GM12878 (cell line): ENCODE data around the gene C20orf144. TPM values are rescaled to one million over a fixed set of nuclear protein-coding genes. Genes with fewer than 3 reads are reported as not detected.

Experiments used
- ATAC-seq: fragments of 200-7000 bp; cut with Tn5 transposase; 3 replicates; pipeline ENCODE4 v1.9.1; 2020; ENCODE audit warnings: mild to moderate bottlenecking, moderate library complexity
- BruUV-seq: library from RNA; stranded (reverse); fragments of 400-500 nt; replicated peaks from 2 replicates; lab custom pipeline; 2021; lab: Mats Ljungman, UMichigan
- CTCF ChIA-PET: fragments of 300-600 bp; sonication (Branson Sonifier 250); formaldehyde crosslinking; extraction: SDS; loops from one replicate; lab custom pipeline; 2021; ENCODE audit warnings: inconsistent platforms; lab: Yijun Ruan, JAX
- POLR2A ChIA-PET: fragments of 350-600 bp; formaldehyde crosslinking; extraction: SDS; loops from one replicate; lab custom pipeline; 2021; ENCODE audit warnings: inconsistent platforms; lab: Charles Lee
- RAD21 ChIA-PET: fragments of 300-600 bp; sonication (Branson Sonifier 250); formaldehyde crosslinking; loops from one replicate; lab custom pipeline; 2023; ENCODE audit warnings: antibody characterized with exemption; ENCODE audit not compliant: unreplicated experiment; lab: Charles Lee
- SMC1A ChIA-PET: fragments of 300-600 bp; sonication (Branson Sonifier 250); formaldehyde crosslinking; loops from one replicate; lab custom pipeline; 2023; ENCODE audit not compliant: unreplicated experiment, uncharacterized antibody; lab: Charles Lee
- DNase-seq: peaks from one replicate; pipeline ENCODE4 v3.0.0-alpha.2; 2011; ENCODE audit warnings: low read depth, low spot score
- FAIRE-seq: peaks from 3 replicates; lab custom pipeline; 2011; peaks lifted over from hg19 to GRCh38; lab: Jason Lieb, UNC
- H2AFZ ChIP-seq: 2 replicates; pipeline ENCODE4 v1.6.0; 2011; ENCODE audit warnings: low read depth, low read length, control low read depth; ENCODE audit not compliant: control insufficient read depth
- H3K27ac ChIP-seq: 2 replicates; pipeline ENCODE4 v1.5.1; 2011; ENCODE audit warnings: control low read depth; ENCODE audit not compliant: control insufficient read depth, insufficient read depth
- H3K27me3 ChIP-seq, 2 experiments: replicated peaks in 1 of 2; 2 replicates each; pipeline versions ENCODE4 v1.6.0 to v1.6.1; 2011; ENCODE audit warnings: low read length in 1 of 2; ENCODE audit not compliant: control insufficient read depth in 2 of 2, insufficient read depth in 2 of 2
- H3K36me3 ChIP-seq, 2 experiments: 2 replicates each; pipeline ENCODE4 v1.5.1; 2011; ENCODE audit warnings: low read length in 1 of 2; ENCODE audit not compliant: control insufficient read depth in 2 of 2, insufficient read depth in 2 of 2
- H3K4me1 ChIP-seq: 2 replicates; pipeline ENCODE4 v1.6.1; 2011; ENCODE audit warnings: mild to moderate bottlenecking, low read length, moderate library complexity, mixed read lengths; ENCODE audit not compliant: control insufficient read depth, insufficient read depth
- H3K4me2 ChIP-seq: 2 replicates; pipeline ENCODE4 v1.6.0; 2011; ENCODE audit warnings: control low read depth; ENCODE audit not compliant: control insufficient read depth, insufficient read depth
- H3K4me3 ChIP-seq: fragments of 200-600 bp; sonication (generic); 2 replicates; pipeline ENCODE4 v1.5.1; 2016
- H3K79me2 ChIP-seq: 2 replicates; pipeline ENCODE4 v1.6.0; 2011; ENCODE audit warnings: low read length; ENCODE audit not compliant: control insufficient read depth, insufficient read depth
- H3K9ac ChIP-seq: 2 replicates; pipeline ENCODE4 v1.8.0; 2011; ENCODE audit warnings: low read length, control low read depth, mixed read lengths; ENCODE audit not compliant: control insufficient read depth, insufficient read depth
- H3K9me3 ChIP-seq: replicated peaks from 3 replicates; pipeline ENCODE4 v1.5.1; 2011; ENCODE audit warnings: mild to moderate bottlenecking, low read length; ENCODE audit not compliant: control insufficient read depth, insufficient read depth
- H4K20me1 ChIP-seq: 2 replicates; pipeline ENCODE4 v1.6.0; 2011; ENCODE audit not compliant: control insufficient read depth, insufficient read depth
- HDGF ChIP-seq: fragments of 450-650 bp; IDR thresholded peaks from 2 replicates; pipeline ENCODE4 v1.6.1; 2016; ENCODE audit warnings: antibody characterized with exemption
- IKZF1 ChIP-seq: fragments of 450-650 bp; conservative IDR thresholded peaks from 2 replicates; pipeline ENCODE4 v1.6.1; 2017; ENCODE audit warnings: antibody characterized with exemption, mild to moderate bottlenecking
- JUNB ChIP-seq: IDR thresholded peaks from 2 replicates; pipeline ENCODE4 v1.6.1; 2016; ENCODE audit warnings: antibody characterized with exemption, mild to moderate bottlenecking
- JUND ChIP-seq: IDR thresholded peaks from 2 replicates; pipeline ENCODE4 v1.6.1; 2012; ENCODE audit warnings: low read depth, mild to moderate bottlenecking, low read length, improper control_type of control experiment, moderate library complexity
- KDM1A ChIP-seq: fragments of 200-600 bp; sonication (generic); IDR thresholded peaks from 2 replicates; pipeline ENCODE4 v1.6.1; 2016; ENCODE audit warnings: borderline replicate concordance
- SRF ChIP-seq, 2 experiments: IDR thresholded peaks; 2 replicates each; pipeline ENCODE4 v1.6.1; 2011; ENCODE audit warnings: low read depth in 2 of 2, low read length in 2 of 2, mild to moderate bottlenecking in 1 of 2, moderate library complexity in 1 of 2
- STAT1 ChIP-seq: fragments of 450-650 bp; conservative IDR thresholded peaks from 2 replicates; pipeline ENCODE4 v1.6.1; 2014; ENCODE audit warnings: antibody characterized with exemption, mild to moderate bottlenecking
- YY1 ChIP-seq: IDR thresholded peaks from 2 replicates; pipeline ENCODE4 v1.6.1; 2011; ENCODE audit warnings: low read depth, mild to moderate bottlenecking, low read length
- WGBS: methylation state at CpG from one replicate; pipeline ENCODE4 v1.1.6; 2016; ENCODE audit warnings: low lambda C conversion rate; ENCODE audit not compliant: insufficient replicate concordance, insufficient coverage; ENCODE audit errors: missing lambda C conversion rate; 5-methylcytosine and 5-hydroxymethylcytosine counted together
- in situ Hi-C: fragments of 300-500 bp; cut with MboI; formaldehyde crosslinking; loops from 9 replicates; pipeline ENCODE4 v1.14.3; 2018; ENCODE audit warnings: mixed read lengths
- intact Hi-C: fragments of 100-400 bp; cut with micrococcal nuclease; formaldehyde crosslinking; loops from one replicate; pipeline ENCODE4 v1.14.2; 2022; ENCODE audit not compliant: unreplicated experiment
- polyA plus RNA-seq, 11 experiments: library from polyadenylated mRNA; depleted of rRNA in 4 of 11; unstranded in 6 of 11; stranded (reverse) in 5 of 11; fragments of >200 nt; fragmentation: Nextera tagmentation in 4 of 11; fragmentation: Illumina TruSeq in 1 of 11; extraction: Ambion mirVana in 4 of 11; extraction: Trizol in 1 of 11; gene quantifications; 1 replicate in 1 of 11; 2 replicates in 10 of 11; pipeline versions ENCODE4 v1.2.1 to v1.2.3, GENCODE V29; 2011 to 2016; ENCODE audit warnings: inconsistent platforms in 2 of 11, missing spikeins in 2 of 11, low read depth in 1 of 11
- total RNA-seq, 4 experiments: library from RNA; depleted of rRNA in 3 of 4; stranded (reverse); fragments of >200 nt in 3 of 4; fragmentation: Illumina TruSeq in 1 of 4; extraction: Trizol in 1 of 4; gene quantifications; 2 replicates each; pipeline versions ENCODE4 v1.2.1 to v1.2.3, GENCODE V29; 2013 to 2021
- TF ChIP-seq, protein P1 (sequence below): fragments of 450-650 bp; IDR thresholded peaks from 2 replicates; pipeline ENCODE4 v1.6.1; 2017; ENCODE audit warnings: mild to moderate bottlenecking, moderate library complexity

C20orf144 gene
- total and polyA plus RNA-seq, 10 of the 15 experiments (the other 5 are each of a cell fraction or from before 2014, with no cell fraction given), result 0.04 to 0.62 (median 0.23) TPM; not detected in 2

DNA sequence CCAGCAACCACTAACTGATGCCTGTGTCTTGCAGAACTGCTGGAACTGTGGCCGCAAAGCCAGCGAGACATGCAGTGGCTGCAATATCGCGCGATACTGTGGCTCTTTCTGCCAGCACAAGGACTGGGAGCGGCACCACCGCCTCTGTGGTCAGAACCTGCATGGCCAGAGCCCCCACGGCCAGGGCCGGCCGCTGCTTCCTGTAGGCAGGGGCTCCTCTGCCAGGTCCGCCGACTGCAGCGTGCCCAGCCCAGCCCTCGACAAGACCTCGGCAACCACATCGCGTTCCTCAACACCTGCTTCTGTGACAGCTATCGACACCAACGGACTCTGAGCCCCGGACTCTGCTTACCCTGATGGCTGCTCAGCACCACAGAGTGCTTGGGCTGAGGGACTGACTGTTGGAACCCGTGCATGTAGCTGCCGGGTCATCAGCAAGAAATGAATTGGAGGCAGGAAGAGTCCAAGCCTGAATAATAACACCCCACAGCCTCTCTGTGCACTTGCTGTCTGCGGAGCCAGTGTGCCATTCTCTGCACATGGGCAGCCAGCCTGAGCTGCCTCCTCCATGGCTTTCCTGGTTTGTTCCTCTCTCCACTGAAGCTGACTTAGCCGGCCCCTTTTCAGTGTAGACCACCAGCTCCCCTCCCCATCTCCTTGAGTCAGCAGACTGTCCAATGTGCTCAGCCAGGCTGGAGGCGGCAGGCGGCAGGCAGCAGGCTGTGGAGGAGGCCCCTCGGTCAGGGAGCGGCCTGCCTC is 17.6 kb upstream of the C20orf144 start (continued):
- TF ChIP-seq, protein P1, sequence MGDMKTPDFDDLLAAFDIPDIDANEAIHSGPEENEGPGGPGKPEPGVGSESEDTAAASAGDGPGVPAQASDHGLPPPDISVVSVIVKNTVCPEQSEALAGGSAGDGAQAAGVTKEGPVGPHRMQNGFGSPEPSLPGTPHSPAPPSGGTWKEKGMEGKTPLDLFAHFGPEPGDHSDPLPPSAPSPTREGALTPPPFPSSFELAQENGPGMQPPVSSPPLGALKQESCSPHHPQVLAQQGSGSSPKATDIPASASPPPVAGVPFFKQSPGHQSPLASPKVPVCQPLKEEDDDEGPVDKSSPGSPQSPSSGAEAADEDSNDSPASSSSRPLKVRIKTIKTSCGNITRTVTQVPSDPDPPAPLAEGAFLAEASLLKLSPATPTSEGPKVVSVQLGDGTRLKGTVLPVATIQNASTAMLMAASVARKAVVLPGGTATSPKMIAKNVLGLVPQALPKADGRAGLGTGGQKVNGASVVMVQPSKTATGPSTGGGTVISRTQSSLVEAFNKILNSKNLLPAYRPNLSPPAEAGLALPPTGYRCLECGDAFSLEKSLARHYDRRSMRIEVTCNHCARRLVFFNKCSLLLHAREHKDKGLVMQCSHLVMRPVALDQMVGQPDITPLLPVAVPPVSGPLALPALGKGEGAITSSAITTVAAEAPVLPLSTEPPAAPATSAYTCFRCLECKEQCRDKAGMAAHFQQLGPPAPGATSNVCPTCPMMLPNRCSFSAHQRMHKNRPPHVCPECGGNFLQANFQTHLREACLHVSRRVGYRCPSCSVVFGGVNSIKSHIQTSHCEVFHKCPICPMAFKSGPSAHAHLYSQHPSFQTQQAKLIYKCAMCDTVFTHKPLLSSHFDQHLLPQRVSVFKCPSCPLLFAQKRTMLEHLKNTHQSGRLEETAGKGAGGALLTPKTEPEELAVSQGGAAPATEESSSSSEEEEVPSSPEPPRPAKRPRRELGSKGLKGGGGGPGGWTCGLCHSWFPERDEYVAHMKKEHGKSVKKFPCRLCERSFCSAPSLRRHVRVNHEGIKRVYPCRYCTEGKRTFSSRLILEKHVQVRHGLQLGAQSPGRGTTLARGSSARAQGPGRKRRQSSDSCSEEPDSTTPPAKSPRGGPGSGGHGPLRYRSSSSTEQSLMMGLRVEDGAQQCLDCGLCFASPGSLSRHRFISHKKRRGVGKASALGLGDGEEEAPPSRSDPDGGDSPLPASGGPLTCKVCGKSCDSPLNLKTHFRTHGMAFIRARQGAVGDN, result no peak
- TF ChIP-seq JUNB, result no peak
- no peak for TF ChIP-seq JUND
- no peak for TF ChIP-seq STAT1
- TF ChIP-seq IKZF1, result no peak

DNA sequence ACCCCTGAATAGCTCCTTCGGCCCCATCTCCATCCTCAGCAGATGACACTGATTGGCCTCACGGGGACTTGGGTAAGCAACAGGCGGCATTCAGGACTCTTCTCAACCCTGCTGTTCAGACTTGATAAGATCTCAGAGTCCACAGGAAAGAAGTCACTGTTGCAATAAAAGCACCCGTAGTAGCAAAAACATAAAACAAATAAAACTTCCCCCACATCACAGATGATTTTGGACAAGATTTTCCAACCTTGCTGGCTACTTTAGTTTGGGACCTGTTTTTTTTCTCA is 17.1 kb upstream of the C20orf144 start:
- H3K4me3 ChIP-seq, result no peak overlapping the region
- H4K20me1 ChIP-seq, result peaks cover 4% of the 10 kb centered on the region; the same call in 1 of the 2 replicates
- SMC1A ChIA-PET, result no interaction called here
- in situ Hi-C loops, result no loop called here
- H3K79me2 ChIP-seq, result no peaks in the 10 kb centered on the region
- H2AFZ ChIP-seq, result no peak overlapping the region
- FAIRE-seq, result no peak
- H3K36me3 ChIP-seq, result peaks cover 4 to 5% of the 10 kb centered on the region in 2 experiments; a peak in 3 of 4 replicates
- BruUV-seq, result no TSS peak
- H3K4me1 ChIP-seq, result peaks cover 18% of the 10 kb centered on the region
- DNase-seq, result no peak
- POLR2A ChIA-PET, result no interaction called here
- RAD21 ChIA-PET, result no interaction called here
- 100% methylated on average over 4 of the region's 4 CpGs for WGBS
- no peak overlapping the region for H3K9ac ChIP-seq
- intact Hi-C loops, result no loop called here
- TF ChIP-seq YY1 (no peak), SRF (IDR thresholded peaks at IDR 0.05; ENCODE audit: low read depth in 2 of 2, low read length in 2 of 2) (no peak), HDGF (no peak), KDM1A (no peak)
- TF ChIP-seq, all 136 proteins: peak for 0
- ATAC-seq, result no peak
- Histone ChIP-seq H3K4me2 (no peak overlapping the region), H3K9me3 (no peaks in the 10 kb centered on the region), H3K27me3 (no peaks in the 10 kb centered on the region), H3K27ac (no peak overlapping the region)
- CTCF ChIA-PET, result interaction anchor here (0.9 kb wide), 1 partner anchor 191 kb away, joined by 3 read pairs; no protein-coding TSS in a partner anchor
